DND-41 (cell line): ENCODE data around the gene SPACDR.

Experiments used
- EZH2 ChIP-seq: IDR thresholded peaks from 3 replicates; pipeline ENCODE4 v1.6.1; 2012; ENCODE audit warnings: borderline replicate concordance, low read depth, mild to moderate bottlenecking, moderate library complexity, low read length, inconsistent platforms; ENCODE audit not compliant: severe bottlenecking
- TF ChIP-seq, protein P1 (sequence below): IDR thresholded peaks from 2 replicates; pipeline ENCODE4 v1.5.1; 2012; ENCODE audit warnings: borderline replicate concordance, low read length, moderate library complexity, mild to moderate bottlenecking; ENCODE audit not compliant: poor library complexity, severe bottlenecking; ENCODE audit errors: extremely low read depth

DNA sequence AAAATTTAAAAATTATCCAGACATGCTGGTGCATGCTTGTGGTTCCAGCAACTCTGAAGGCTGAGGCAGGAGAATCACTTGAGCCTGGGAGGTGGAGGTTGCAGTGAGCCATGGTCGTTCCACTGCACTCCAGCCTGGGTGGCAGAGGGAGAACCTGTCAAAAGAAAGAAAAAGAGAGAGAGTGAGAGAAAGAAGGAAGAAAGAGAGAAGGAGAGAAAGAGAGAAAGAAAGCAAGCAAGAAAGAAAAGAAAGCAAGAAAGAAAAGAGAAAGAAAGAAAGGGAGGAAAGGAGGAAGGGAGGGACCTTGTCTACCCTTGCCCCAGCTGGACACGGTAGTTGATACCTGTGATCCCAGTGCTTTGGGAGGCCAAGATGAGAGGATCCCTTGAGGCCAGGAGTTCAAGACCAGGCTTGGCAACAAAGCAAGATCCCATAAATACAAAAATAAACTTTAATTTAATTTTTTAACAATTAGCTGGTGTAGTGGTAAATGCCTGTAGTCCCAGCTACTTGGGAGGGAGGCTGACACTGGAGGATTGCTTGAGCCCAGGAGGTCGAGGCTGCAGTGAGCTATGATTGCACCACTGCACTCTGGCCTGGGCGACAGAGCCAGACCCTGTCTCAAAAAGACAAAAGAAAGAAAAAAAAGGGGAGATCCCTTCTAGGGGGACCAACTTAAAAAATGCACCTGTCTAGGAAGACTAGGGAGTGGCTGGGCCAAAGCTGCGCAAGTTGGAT, 28.8 kb upstream of the SPACDR start:
- TF ChIP-seq, protein P1, sequence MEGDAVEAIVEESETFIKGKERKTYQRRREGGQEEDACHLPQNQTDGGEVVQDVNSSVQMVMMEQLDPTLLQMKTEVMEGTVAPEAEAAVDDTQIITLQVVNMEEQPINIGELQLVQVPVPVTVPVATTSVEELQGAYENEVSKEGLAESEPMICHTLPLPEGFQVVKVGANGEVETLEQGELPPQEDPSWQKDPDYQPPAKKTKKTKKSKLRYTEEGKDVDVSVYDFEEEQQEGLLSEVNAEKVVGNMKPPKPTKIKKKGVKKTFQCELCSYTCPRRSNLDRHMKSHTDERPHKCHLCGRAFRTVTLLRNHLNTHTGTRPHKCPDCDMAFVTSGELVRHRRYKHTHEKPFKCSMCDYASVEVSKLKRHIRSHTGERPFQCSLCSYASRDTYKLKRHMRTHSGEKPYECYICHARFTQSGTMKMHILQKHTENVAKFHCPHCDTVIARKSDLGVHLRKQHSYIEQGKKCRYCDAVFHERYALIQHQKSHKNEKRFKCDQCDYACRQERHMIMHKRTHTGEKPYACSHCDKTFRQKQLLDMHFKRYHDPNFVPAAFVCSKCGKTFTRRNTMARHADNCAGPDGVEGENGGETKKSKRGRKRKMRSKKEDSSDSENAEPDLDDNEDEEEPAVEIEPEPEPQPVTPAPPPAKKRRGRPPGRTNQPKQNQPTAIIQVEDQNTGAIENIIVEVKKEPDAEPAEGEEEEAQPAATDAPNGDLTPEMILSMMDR, result no peak
- TF ChIP-seq EZH2, result no peak
